ENCODE results near the gene POLE4.
A peak's percentile ranks its signal among the peaks of the same experiment; 100 is the strongest.

Gene POLE4

DNA sequence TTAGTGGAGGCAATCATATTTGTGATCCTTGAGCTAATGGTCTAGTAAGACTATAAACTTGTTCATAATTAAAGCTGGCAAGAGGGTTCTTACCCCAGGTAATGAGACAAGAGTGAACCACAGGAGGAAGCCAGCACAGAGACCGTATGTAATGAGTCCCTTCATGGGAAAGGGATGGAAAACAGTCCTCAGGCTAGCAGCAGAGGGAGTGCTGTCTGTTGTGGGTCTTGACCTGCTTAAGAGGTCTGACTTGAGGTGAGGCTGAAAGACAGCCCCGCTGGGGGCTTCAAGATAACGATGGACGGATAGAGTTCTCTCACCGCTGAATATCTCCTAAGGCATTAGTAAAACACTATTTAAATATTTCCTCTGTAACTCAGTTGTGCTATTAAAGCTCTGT lies 16.2 kb upstream of the POLE4 start:
- Histone ChIP-seq H3K36me3 (ENCODE audit: insufficient read depth) (no peaks in the 10 kb centered on the region), H3K27me3 (ENCODE audit: insufficient read depth, low read depth) (no peaks in the 10 kb centered on the region), H2AFZ (ENCODE audit: low read depth) (no peak overlapping the region), H4K20me1 (ENCODE audit: insufficient read depth) (no peaks in the 10 kb centered on the region), H3K4me3 (IDR thresholded peaks at IDR 0.05; ENCODE audit: insufficient read depth, low read depth, low read length) (no peak overlapping the region), H3K9ac (no peak overlapping the region), H3K4me2 (no peak overlapping the region), H3K4me1 (ENCODE audit: low read depth, poor library complexity, severe bottlenecking) (peaks cover 11% of the 10 kb centered on the region), H3K79me2 (ENCODE audit: insufficient read depth, low read depth) (no peaks in the 10 kb centered on the region), H3K27ac (no peak overlapping the region)
- TF ChIP-seq, protein P1, sequence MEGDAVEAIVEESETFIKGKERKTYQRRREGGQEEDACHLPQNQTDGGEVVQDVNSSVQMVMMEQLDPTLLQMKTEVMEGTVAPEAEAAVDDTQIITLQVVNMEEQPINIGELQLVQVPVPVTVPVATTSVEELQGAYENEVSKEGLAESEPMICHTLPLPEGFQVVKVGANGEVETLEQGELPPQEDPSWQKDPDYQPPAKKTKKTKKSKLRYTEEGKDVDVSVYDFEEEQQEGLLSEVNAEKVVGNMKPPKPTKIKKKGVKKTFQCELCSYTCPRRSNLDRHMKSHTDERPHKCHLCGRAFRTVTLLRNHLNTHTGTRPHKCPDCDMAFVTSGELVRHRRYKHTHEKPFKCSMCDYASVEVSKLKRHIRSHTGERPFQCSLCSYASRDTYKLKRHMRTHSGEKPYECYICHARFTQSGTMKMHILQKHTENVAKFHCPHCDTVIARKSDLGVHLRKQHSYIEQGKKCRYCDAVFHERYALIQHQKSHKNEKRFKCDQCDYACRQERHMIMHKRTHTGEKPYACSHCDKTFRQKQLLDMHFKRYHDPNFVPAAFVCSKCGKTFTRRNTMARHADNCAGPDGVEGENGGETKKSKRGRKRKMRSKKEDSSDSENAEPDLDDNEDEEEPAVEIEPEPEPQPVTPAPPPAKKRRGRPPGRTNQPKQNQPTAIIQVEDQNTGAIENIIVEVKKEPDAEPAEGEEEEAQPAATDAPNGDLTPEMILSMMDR (conservative IDR thresholded peaks at IDR 0.05; ENCODE audit: low read depth, low read length) = no peak

DNA sequence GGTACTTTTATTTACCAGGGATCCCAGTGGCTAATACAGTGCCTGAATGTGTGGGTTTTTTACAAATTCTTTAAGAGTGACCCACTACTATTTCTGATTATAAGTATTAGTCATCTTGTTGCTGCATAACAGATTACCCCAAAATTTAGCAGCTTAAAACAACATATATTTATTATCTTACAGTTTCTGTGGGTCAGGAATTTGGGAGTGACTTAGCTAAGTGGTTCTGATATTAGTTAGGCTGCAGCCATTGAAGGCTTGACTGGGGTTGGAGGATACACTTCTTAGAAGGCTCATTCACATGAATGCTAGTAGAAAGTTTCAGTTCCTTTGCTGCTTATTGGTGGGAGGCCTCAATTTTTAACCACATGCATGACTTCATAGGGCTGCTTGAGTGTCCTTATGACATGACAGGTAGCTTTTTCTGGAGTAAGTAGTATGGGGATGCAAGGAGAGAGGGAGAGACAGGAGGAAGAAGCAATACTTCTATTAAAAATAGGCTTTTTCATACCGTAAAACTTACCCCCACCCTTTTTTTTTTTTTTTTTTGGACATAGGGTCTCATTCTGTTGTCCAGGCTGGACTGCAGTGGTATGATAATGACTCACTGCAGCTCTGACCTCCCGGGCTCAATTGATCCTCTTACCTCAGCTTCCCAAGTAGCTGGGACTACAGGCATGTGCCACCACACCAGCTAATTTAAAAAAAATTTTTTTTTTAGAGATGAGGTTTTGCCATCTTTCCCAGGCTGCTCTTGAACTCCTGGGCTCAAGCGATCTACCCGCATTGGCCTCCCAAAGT lies 13.3 kb upstream of the POLE4 start:
- Histone ChIP-seq H3K79me2 (ENCODE audit: insufficient read depth, low read depth) (no peaks in the 10 kb centered on the region), H3K4me2 (peak overlapping the region; percentile 3; the same call in 1 of the 2 replicates), H2AFZ (ENCODE audit: low read depth) (no peak overlapping the region), H3K9ac (no peak overlapping the region), H3K4me1 (ENCODE audit: low read depth, poor library complexity, severe bottlenecking) (peaks cover 11% of the 10 kb centered on the region), H3K27ac (no peak overlapping the region), H4K20me1 (ENCODE audit: insufficient read depth) (no peaks in the 10 kb centered on the region), H3K36me3 (ENCODE audit: insufficient read depth) (no peaks in the 10 kb centered on the region), H3K27me3 (ENCODE audit: insufficient read depth, low read depth) (no peaks in the 10 kb centered on the region), H3K4me3 (IDR thresholded peaks at IDR 0.05; ENCODE audit: insufficient read depth, low read depth, low read length) (no peak overlapping the region)
- TF ChIP-seq, protein P1 (conservative IDR thresholded peaks at IDR 0.05; ENCODE audit: low read depth, low read length) = no peak

DNA sequence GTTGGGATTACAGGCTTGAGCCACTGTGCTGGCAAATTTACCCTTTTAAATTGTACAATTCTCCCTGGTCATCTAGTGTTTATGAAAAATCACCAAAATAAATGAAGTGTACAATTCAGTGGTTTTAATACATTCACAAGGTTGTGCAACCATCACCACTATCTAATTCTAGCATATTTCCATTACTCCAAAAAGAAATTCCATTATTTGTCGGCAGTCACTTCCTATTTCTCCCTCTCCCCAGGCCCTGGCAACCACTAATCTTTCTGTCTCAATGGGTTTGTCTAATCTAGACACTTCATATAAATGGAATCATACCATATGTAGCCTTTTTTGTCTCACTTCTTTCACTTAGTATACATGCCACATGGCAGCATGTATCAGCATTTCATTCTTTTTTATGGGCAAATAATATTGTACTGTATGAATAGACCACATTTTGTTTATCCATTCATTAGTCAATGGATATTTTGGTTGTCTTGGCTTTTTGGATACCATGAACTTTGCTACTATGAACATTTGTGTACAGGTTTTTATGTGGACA lies 12.6 kb upstream of the POLE4 start:
- Histone ChIP-seq H3K4me2 (peak overlapping the region; percentile 3; the same call in 1 of the 2 replicates), H3K79me2 (ENCODE audit: insufficient read depth, low read depth) (no peaks in the 10 kb centered on the region), H4K20me1 (ENCODE audit: insufficient read depth) (no peaks in the 10 kb centered on the region), H3K4me3 (IDR thresholded peaks at IDR 0.05; ENCODE audit: insufficient read depth, low read depth, low read length) (no peak overlapping the region), H3K36me3 (ENCODE audit: insufficient read depth) (no peaks in the 10 kb centered on the region), H3K27me3 (ENCODE audit: insufficient read depth, low read depth) (no peaks in the 10 kb centered on the region), H3K27ac (no peak overlapping the region), H2AFZ (ENCODE audit: low read depth) (no peak overlapping the region), H3K9ac (no peak overlapping the region), H3K4me1 (ENCODE audit: low read depth, poor library complexity, severe bottlenecking) (peaks cover 11% of the 10 kb centered on the region)
- TF ChIP-seq, protein P1 (conservative IDR thresholded peaks at IDR 0.05; ENCODE audit: low read depth, low read length) = no peak

DNA sequence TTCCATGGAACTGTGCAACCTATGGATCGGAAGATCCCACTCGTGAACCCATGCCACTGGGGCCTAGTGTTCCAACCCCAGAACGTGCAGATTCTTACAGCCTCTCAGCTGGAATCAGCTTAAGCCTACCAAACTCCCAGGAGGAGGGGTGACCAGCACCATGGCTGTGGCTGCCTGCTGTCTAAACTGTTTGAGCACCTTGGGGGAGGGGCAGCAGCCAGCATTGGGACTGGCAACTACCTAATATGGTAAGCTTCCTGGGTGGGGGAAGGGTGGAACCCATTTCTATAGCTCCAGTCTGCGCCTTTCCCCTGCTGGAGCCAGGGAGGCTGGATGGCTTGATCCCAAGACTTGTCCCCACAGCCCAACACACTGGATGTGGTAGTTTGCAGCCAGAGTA lies 10.7 kb upstream of the POLE4 start:
- Histone ChIP-seq H3K79me2 (ENCODE audit: insufficient read depth, low read depth) (no peaks in the 10 kb centered on the region), H3K4me3 (IDR thresholded peaks at IDR 0.05; ENCODE audit: insufficient read depth, low read depth, low read length) (no peak overlapping the region), H3K27me3 (ENCODE audit: insufficient read depth, low read depth) (no peaks in the 10 kb centered on the region), H3K9ac (no peak overlapping the region), H3K4me2 (no peak overlapping the region), H3K4me1 (ENCODE audit: low read depth, poor library complexity, severe bottlenecking) (peaks cover 15% of the 10 kb centered on the region), H3K27ac (no peak overlapping the region), H4K20me1 (ENCODE audit: insufficient read depth) (no peaks in the 10 kb centered on the region), H2AFZ (ENCODE audit: low read depth) (no peak overlapping the region), H3K36me3 (ENCODE audit: insufficient read depth) (no peaks in the 10 kb centered on the region)
- TF ChIP-seq, protein P1 (conservative IDR thresholded peaks at IDR 0.05; ENCODE audit: low read depth, low read length) = no peak
